ENCODE results near the gene RMND5B.
A peak's percentile ranks its signal among the peaks of the same experiment; 100 is the strongest.
"Not testable (repeated sequence)": the region's sequence is repeated elsewhere in the genome, so short reads cannot be mapped to it uniquely, and the experiment has no call there.

RMND5B gene

DNA sequence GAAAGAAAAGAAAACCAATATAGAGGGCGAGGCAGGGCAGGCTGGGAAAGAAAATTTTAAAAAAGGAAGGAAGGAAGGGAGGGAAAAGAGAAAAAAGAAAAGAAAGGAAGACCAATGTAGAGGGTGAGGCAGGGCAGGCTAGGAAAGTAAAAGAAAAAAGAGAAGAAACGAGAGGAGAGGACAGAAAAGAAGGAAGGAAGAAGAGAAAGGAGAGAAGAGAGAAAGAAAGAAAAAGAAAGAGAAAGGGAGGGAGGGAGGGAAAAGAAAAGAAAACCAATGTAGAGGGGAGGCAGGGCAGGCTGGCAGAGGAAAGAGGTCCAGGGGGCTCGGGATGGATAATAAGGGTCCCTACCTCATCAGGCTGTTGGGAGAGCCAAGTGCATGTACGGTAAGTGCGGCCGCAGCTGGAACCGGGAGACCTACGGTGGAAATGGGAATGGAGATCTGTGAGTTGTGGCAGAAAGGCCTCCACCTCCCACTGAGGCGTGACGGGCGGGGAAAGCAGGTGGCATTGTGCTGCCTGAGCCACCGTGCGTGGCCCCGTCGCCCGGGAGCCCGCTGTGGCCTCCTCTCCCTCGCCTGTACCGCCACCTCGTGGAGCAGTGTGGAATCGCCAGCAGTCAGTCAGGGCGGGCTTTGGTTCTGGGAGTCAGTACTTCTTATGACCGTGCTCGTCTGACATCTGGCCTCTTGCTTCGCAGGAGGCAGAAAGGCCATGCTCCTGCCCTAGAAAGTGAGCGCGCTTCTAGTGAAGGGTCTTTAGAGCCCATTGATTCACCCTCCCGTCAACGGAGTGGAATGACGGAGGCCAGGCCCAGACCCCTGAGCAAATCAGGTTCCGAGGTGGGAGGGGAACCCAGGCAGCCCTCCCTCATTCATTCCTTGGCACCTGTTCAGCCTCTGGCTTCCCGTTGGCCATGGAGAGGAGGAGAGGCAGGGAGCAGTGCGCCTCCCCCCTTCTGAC, 33.2 kb downstream of the RMND5B start:
- DNase-seq (ENCODE audit: low read depth in 2 of 2, low spot score in 1 of 2): peak; percentile 81 to 84

DNA sequence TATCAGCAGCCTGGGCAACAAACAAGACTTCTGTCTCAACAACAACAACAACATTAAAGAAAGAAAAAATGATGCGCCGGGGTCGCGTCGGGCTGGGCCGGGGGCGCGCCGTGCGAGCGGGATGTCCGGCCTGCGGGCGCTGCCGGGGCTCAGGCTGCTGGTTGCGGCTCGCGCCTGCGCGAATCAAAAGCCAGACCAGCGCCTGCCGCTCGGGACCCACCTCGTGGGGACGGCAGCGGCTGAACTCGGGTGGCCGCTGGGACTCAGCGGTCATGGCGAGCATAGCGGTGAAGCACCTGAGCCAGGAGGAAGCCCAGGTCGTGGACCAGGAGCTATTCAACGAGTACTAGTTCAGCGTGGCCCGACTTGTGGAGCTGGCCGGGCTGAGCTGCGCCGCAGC, 34.8 kb downstream of the RMND5B start:
- no peak for DNase-seq (ENCODE audit: low read depth in 2 of 2, low spot score in 1 of 2)

DNA sequence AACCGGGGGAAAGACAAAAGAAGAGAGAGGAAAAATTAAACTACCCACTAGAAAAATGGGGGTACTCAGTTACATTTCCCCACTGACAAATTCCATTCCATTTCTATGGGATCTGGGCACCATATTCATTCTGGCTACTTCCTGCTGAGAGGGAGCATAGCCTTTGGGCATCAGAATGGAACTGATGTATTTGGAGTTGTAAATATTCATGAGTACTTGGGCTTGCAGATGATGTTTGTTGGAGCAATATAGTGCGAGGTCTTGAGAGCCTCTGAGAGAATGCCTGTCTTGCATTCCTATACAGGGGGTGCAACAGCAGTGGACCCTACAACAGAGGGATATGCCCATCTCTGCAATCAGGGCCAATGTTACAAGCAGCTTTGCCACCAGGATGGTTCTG, 39.6 kb downstream of the RMND5B start:
- DNase-seq (ENCODE audit: low read depth in 2 of 2, low spot score in 1 of 2): no peak

DNA sequence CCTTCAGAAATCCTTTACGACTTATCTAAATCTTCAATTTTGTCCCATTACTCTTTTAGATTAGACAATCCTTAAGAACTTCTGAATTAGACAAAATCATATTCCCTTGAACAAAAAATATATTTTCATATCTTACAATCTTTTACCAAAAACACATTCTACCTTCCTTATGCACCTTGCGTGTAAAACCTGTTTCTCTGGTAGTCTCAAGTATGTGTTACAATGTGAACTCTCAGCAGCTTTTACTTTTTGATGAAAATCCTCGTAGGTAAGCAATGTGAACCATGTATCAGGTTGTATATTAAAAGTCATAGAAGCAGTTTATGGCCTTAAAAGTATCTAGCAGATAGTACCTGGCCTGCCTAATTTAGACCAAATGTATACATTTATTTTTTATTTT, 43.6 kb downstream of the RMND5B start:
- no peak for DNase-seq (ENCODE audit: low read depth in 2 of 2, low spot score in 1 of 2)

DNA sequence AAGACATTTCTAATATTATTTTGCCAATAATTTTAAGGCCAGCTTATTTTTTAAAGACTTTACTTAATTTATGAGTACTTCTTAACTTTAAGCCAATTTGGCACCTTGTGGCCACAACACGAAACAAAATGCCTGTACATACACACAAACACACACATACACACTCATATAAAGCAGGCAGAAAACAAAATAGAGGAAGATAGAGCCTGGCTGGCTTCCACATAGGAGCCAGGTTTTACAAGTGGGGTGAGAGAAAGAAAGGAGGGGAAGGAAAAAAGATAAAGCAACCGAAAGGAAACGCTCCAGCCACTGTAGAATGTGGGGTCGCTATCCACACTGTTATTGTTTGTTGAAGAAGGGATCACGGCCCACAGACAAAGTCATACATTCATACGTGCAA, 46.0 kb downstream of the RMND5B start:
- no peak for DNase-seq (ENCODE audit: low read depth in 2 of 2, low spot score in 1 of 2)

DNA sequence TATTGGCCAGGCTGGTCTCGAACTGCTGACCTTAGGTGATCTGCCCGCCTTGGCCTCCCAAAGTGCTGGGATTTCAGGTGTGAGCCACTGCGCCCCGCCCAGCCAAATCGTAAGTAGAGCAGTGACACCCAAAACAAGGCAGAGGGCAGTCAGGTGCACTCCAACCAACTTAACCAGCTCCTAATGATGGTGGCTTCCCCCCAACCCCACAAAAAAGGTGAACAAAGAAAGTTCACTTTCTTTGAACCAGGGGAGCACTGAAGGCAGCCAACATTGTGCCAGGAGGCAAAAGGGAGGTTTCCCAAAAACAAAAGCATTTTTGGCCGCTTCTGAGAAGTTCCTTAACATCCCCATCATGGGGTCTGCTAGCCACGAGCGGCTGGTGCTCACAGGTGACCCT, 46.8 kb downstream of the RMND5B start:
- no peak for DNase-seq (ENCODE audit: low read depth in 2 of 2, low spot score in 1 of 2)

DNA sequence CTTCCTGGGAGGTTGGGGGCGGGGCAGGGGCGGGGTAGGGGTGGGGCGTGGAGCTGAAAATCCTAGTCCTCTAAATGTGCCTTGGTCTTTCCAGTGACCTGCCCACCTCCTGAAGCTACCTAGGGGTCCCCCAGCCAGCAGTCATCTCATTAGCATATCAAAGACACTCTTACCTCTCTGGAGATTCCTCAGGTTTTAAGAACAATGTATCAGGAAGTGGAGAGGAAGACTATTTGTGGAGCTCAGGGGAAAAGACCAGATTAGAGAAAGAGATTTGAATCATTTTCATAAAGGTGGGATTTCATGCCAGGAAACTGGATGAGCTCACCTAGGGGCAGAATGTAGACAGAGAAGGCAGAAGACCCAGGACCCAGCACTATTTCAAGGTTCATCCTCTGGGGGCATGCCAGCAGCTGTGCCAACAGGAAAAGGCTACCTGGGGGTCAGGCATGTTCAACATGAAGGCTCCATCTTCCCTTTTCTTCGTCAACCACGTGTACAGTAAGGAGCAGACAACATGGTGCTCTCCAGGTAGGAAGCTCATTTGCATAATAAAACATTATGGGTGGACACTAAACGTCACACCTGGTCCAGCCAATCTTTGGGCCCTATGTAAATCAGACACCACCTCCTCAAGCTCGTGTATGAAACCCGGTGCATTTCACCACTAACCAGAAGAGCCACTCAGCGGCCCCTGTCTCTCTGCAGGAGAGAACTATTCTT, 49.5 kb downstream of the RMND5B start:
- no peak for DNase-seq (ENCODE audit: low read depth in 2 of 2, low spot score in 1 of 2)

DNA sequence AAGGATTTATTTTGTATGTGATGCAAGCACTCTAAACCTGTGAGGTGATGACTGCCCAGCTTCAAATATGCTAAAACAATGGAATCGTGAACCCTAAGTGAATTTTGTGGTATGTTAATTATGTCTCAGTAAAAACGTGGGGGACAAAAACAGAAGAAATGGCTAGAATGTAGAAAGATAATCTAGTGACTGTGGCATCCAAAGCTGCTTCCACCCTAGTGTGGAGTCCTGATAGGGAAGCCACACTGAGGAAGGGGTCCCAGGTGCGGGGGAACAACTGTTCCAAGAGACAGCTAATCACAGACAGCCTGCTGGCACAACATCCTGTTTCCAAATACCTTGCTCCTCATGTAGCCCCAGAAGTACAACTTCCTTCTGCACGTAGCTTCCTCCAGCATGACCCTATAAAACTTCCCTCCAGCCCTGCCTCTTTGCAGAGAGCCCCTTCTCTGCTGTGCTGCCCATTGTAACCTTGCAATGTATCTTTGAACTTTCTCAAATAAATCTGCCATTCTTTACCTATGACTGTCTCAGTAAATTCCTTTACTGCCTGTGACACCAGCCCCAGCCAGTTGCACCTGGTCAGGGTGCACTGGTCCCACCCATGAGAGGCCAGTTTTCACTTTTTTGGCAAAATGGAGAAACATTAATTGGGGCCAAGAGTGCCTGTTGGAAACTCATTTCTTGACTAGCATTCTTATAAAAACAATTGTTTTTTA, 51.5 kb downstream of the RMND5B start:
- DNase-seq (ENCODE audit: low read depth in 2 of 2, low spot score in 1 of 2): no peak

DNA sequence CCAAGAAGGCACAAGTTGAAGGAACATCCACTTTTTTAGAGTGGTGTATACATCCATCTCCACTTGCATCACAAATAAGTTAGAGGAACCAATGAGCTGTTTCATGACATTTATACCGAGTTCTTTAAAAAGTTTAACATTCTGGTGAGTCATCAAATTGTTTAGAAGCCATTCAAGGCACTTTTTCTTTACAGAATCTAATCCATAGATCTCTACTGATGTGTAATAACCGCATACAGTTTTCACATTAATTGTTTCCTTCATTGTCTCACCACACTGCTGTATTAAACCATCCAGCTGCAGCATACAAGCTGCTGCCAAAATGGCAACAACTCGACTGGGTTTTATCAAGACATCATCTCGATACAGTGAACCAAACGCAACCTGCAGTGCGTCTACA, 55.6 kb downstream of the RMND5B start:
- DNase-seq (ENCODE audit: low read depth in 2 of 2, low spot score in 1 of 2): no peak

DNA sequence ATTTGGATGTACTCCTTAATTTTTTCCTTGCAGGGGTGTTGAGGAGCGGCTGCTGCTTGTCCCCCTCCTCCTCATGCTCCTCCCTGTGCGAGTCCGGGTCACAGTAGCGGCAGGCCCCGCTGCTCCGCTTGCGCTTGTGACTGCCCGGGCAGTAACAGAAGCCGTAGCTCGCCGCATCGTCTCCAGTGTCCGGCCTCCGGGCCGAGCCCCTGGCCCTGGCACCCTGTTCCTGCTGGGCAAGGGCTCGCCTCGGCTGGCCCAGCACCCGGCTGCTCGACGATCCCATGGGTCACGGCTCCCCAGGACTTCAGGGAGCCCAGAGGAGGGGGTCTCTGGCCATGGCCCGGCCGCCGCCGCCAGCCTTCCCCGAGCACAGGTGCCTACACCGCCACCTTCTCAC, 56.2 kb downstream of the RMND5B start, which contains the start of gene GMCL2:
GMCL2 (minus strand) TSS at position 358 of the 400 bp plus-strand sequence; CDS start at position 286, 72 bp downstream.
- no peak for DNase-seq (ENCODE audit: low read depth in 2 of 2, low spot score in 1 of 2)

DNA sequence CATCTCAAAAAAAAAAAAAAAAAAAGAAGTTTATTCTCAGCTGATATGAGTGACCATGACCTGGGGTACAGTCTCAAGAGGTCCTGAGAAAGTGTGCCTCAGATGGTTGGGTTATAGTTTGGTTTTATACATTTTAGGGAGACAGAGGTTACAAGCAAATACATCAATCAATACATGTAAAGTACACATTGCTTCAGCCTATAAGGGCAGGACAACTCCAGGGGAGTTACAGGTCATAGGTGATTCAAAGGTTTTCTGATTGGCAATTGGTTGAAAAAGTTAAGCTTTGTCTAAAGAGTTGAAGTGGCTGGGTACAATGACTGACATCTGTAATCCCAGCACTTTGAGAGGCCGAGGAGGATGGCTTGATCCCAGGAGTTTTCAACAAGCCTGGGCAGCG, 58.6 kb downstream of the RMND5B start:
- no peak for DNase-seq (ENCODE audit: low read depth in 2 of 2, low spot score in 1 of 2)

DNA sequence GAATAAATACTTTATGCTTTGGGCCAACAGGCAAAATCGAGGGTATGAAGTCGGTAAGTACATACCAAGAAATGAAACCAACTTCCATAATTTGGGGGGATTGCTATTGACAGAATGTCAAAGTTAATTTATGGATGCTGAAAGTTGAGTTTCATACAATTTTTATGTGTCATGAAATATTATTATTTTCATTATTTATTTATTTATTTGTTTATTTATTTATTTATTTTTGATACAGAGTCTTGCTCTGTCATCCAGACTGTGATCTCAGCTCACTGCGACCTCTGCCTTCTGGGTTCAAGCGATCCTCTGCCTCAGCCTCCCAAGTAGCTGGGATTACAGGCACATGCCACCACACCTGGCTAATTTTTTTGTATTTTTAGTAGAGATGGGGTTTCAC, 60.8 kb downstream of the RMND5B start:
- no peak for DNase-seq (ENCODE audit: low read depth in 2 of 2, low spot score in 1 of 2)

DNA sequence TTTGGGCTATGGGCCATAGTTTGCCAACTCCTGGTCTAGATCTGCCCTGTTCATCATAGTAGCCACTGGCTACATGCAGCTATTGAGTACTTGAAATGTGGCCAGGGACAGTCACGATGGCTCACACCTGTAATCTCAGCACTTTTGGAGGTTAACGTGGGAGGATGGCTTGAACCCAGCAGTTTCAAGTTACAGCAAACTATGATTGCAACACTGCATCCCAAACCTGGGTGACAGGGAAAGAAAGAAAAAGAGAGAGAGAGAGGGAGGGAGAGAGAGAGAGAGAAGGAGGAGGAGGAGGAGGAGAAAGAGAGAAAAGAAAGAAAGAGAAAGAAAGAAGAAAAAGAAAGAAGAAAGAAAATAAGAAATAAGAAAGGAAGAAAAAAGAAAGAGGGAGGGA, 61.4 kb downstream of the RMND5B start:
- DNase-seq (ENCODE audit: low read depth in 2 of 2, low spot score in 1 of 2): no peak

DNA sequence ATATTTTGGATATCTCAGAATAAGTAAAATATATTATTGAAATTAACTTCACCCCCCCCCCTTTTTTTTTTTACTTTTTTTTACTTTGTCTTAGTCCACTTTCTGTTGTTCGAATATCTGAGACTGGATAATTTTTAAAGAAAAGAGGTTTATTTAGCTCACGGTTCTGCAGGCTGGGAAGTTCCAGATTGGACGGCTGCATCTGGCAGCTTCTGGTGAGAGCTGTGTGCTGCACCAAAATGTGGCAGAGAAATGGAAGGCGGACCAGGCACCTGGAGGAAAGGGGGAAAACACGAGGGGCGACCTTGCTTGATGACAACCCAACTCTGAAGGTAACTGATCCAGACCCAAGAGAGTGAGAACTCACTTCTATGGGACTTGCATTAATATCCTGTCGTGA, 62.0 kb downstream of the RMND5B start:
- no peak for DNase-seq (ENCODE audit: low read depth in 2 of 2, low spot score in 1 of 2)

DNA sequence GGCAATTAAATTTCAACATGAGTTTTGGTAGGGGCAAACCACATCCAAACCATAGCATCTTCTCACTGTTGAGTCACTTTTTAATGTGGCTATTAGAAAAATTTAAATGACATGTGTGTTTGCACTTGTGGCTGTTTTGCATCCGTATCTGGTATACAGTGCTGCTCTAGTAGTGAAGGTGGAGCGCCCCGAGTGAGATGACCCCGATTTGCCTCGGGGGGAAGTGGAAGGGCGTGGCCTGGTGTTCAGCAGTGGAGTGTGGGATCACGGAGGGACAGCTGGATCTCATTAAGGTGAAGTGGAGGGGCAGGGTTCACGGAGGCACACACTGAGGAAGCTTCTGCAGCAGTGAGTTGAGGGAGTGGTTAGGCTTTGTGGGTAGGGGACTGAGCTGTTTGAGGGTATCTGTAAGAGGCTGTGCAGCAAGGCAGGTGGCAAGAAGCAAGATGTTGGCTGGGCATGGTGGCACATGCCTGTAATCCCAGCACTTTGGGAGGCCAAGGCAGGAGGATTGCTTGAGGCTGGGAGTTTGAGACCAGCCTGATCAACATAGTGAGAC, 62.5 kb downstream of the RMND5B start:
- DNase-seq (ENCODE audit: low read depth in 2 of 2, low spot score in 1 of 2): no peak

DNA sequence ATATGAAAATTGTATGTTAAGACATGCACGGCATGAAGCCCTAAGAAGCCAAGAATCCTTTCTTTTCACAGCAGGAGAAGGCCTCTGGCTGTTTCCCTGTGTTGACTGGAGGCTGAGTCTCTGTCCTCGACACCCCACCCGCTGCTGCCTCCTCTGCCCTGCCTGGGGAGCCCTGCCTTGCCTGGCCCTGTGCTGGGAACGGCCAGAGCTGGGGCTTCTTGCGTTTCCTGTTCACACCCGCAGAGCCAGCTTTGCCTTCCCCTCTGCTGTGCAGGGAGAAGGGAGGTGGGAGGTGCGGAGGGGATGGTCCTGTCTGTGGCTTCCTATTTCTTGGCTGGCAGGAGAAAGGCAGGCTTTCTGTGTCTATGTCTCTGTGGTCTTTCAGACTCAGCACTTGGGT, 63.2 kb downstream of the RMND5B start:
- DNase-seq (ENCODE audit: low read depth in 2 of 2, low spot score in 1 of 2): no peak

DNA sequence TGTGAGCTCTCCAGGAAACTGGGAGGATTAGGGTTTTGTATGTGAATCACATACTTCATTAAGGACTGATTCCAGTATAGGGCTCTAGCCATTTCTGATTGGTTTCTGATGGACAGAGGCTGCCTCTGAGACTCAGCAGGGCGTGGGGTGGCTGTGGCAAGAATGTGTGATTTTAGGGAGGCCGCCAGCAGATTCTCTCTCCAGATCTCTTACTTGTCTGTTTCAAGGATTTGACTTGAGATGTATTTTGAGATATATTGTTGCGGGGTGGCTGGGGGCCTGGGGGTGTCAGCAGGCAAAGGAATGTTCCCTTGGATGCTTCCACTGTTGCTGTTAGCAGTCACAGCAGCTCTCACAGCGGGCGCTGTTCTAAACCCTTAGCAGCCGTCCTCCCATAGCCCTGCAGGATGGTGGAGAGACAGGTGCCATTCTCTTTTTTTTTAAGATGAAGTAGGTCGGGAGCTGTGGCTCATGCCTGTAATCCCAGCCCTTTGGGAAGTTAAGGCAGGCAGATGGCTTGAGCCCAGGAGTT, 65.5 kb downstream of the RMND5B start:
- no peak for DNase-seq (ENCODE audit: low read depth in 2 of 2, low spot score in 1 of 2)

DNA sequence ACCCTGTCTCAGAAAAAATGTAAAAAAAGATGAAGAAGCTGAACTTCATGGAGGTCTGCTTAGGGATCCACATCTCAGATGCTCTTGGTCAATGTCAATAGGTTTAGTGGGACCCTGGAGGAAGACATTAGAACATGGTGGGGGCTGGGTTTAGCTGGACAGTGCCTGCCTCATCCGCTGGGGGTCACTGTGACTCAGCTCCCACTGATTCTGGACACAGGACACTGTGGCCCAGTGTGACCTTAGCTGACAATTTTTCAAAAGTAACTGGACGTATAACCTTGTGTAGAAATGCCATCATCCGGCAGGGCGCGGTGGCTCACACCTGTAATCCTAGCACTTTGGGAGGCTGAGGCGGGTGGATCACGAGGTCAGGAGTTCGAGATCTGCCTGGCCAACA, 66.2 kb downstream of the RMND5B start:
- no peak for DNase-seq (ENCODE audit: low read depth in 2 of 2, low spot score in 1 of 2)

DNA sequence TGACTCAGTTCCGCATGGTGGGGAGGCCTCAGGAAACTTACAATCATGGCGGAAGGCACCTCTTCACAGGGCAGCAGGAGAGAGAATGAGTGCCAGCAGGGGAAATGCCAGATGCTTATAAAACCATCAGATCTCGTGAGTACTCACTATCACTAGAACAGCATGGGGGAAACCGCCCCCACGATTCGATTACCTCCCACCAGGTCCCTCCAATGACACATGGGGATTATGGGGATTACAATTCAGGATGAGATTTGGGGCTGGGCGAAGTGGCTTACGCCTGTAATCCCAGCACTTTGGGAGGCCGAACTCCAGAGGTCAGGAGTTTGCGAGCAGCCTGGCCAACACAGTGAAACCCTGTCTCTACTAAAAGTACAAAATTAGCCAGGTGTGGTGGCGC, 67.3 kb downstream of the RMND5B start:
- not testable (repeated sequence) for DNase-seq (ENCODE audit: low read depth in 2 of 2, low spot score in 1 of 2)

DNA sequence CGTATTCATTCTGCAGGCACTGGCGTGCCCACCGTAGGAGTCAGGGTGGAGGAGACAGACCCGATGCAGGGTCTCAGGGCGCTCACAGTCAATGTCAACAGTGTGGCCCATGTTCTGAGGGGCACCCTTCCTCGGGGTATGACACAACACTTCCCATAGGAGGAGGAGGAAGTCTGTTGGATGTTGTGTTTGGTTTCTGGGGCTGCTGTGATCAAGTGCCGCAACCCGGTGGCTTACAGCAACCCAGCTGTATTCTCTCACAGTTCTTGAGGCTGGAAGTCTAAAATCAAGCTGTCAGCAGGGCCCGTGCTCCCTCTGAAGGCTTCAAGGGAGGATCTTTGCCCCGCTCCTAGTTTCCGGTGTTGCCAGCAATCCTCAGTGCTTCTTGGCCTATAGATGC, 67.9 kb downstream of the RMND5B start:
- DNase-seq (ENCODE audit: low read depth in 2 of 2, low spot score in 1 of 2): no peak

Data from stimulated activated CD8-positive, alpha-beta memory T cell treated with anti-CD3 and anti-CD28 coated beads, Interleukin-4, amount 100 ng/mL, for 1 hour (primary cell).